NB4 (cell line): Measurements from ENCODE around the gene CLDND2.

ENCODE experiments used
- DNase-seq: peaks from one replicate; pipeline ENCODE4 v3.0.0; 2010; ENCODE audit warnings: low read depth
- H3K4me3 ChIP-seq: one replicate; pipeline ENCODE4 v1.5.1; 2011; ENCODE audit warnings: mild to moderate bottlenecking, low read depth, low read length, moderate library complexity
- MYC ChIP-seq: IDR thresholded peaks from 2 replicates; pipeline ENCODE4 v1.6.1; 2011; ENCODE audit warnings: low read depth, low read length
- POLR2A ChIP-seq: IDR thresholded peaks from 2 replicates; pipeline ENCODE4 v1.6.1; 2011; ENCODE audit warnings: mild to moderate bottlenecking; ENCODE audit not compliant: insufficient read length; ENCODE audit errors: extremely low read depth
- TF ChIP-seq, protein P1 (sequence below): IDR thresholded peaks from one replicate; pipeline ENCODE4 v1.5.1; 2012; ENCODE audit warnings: low read depth, low read length
- TF ChIP-seq, protein P2 (sequence below): IDR thresholded peaks from 2 replicates; pipeline ENCODE4 v1.6.1; 2011; ENCODE audit warnings: low read depth, low read length

Gene CLDND2

DNA sequence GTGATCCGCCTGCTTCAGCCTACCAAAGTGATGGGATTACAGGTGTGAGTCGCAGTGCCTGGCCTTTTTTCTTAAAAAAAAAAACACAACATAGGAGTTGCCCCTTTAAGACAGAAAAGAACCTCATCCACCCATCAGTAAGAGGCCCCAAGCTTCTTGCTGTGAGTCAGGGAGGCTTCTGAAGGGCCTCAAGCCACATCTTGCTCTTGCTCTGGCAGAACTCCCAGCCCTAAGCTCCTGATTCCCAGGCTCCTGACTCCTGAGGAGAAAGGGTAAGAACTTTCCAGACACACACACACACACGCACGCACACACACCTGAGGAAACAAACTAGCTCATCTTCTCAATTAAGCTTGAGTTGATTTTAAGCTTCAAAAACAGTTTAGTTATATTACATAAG is 9.5 kb downstream of the CLDND2 start:
- no peak for DNase-seq
- TF ChIP-seq, protein P1, sequence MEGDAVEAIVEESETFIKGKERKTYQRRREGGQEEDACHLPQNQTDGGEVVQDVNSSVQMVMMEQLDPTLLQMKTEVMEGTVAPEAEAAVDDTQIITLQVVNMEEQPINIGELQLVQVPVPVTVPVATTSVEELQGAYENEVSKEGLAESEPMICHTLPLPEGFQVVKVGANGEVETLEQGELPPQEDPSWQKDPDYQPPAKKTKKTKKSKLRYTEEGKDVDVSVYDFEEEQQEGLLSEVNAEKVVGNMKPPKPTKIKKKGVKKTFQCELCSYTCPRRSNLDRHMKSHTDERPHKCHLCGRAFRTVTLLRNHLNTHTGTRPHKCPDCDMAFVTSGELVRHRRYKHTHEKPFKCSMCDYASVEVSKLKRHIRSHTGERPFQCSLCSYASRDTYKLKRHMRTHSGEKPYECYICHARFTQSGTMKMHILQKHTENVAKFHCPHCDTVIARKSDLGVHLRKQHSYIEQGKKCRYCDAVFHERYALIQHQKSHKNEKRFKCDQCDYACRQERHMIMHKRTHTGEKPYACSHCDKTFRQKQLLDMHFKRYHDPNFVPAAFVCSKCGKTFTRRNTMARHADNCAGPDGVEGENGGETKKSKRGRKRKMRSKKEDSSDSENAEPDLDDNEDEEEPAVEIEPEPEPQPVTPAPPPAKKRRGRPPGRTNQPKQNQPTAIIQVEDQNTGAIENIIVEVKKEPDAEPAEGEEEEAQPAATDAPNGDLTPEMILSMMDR: no peak
- TF ChIP-seq, protein P2, sequence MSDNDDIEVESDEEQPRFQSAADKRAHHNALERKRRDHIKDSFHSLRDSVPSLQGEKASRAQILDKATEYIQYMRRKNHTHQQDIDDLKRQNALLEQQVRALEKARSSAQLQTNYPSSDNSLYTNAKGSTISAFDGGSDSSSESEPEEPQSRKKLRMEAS: no peak
- TF ChIP-seq MYC (no peak), POLR2A (no peak)
- H3K4me3 ChIP-seq: no peak overlapping the region

DNA sequence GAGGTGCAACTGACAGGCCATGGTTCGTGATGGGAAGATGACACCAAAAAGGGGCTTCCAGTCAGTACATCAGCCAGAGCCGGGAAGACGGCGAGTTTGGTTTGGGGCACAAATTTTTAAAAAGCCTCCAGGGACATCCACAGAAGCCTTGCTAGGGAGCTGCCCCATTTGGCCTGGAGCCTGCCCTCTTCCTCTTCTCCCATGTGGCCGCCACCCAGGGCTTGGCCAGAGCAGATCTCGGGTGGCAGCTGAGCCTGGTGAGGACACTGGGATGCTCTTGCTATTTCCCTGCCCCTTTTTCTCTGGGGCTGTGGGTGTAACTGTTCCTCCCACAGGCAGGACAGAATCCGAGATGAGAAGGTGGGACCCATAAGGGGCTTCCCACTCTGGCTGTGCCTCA is 10.9 kb downstream of the CLDND2 start:
- TF ChIP-seq, protein P2: no peak
- TF ChIP-seq POLR2A: no peak
- no peak for DNase-seq
- no peak overlapping the region for H3K4me3 ChIP-seq

DNA sequence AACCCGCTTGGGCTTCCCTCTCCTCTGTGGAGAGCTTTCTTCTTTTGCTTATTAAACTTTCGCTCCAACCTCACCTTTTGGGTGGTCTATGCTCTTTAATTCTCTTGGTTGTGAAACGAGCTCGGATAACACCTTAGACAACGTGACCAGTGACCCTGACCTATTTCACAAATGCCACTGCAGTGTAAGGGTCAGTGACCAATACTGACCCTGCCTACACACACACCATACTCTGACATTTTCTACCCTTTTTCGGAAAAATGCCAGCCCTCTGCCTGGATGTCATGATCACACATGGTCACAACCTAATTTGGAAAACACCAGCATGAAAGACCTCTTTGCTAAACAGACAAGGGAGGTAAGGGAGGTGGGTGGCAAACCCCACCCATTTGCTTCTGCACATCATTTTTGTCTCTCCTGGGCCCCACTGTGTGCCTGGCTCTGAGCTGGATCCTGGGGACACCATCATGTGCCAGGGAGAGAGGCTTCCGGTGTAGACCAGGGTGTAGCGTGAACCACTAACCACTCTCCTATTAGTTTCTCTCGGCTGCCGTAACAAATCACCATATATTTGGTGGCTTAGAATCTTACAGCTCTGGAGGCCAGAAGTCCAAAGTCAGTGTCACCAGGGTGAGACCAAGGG is 12.5 kb downstream of the CLDND2 start:
- no peak for TF ChIP-seq POLR2A
- no peak for TF ChIP-seq MYC
- TF ChIP-seq, protein P2: no peak
- TF ChIP-seq, protein P1: no peak
- H3K4me3 ChIP-seq: no peak overlapping the region
- DNase-seq: no peak

DNA sequence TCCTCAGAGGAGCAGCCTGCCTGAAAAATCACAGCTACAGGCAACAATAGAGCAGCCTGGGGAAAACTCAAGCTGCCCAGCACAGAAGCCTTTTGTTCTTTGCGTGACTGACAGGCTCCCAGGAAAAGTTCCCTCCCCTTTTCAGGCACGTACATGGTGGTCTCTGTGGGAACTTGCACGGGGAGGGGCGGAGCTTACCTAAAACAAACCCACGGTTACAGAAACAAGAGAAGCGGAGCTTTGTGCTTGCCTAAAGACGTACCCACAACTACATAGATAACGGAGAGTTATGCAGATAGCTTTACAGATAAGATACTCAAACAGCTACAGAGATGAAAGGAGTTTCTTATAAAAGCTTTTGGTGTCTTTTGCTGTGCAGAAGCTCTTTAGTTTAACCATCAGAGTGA is 14.1 kb downstream of the CLDND2 start:
- no peak for DNase-seq
- no peak overlapping the region for H3K4me3 ChIP-seq
- no peak for TF ChIP-seq POLR2A
- no peak for TF ChIP-seq MYC
- TF ChIP-seq, protein P1: no peak
- TF ChIP-seq, protein P2: no peak

DNA sequence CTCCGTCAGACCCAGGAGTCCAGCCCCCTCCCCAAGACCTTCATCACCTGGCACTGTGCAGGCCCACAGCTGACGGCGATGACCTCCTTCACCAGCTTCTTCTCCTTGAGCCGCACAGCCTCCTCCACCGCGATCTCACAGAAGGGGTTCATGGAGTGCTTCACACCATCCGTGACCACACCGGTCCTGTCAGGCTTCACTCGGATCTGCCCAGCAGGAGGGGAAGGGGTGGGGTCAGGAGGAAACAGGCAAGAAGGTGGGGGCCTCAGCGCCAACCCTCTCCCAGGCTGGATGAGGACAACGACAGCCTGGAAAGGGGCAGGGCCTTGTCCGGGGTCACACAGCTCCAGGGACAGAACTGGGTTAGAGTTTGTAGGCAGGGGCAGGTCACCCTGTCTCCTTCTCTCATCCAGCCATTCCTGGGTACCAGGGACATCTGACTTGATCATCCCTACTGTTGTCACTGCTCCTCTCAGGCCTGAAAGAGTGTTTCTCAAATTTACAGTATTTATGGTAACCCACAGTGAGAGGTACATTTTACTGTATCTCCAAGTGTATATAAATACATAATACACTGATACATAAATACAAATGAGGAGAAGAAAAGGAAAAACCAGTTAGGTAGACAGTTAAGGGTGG is 14.6 kb downstream of the CLDND2 start:
- DNase-seq: no peak
- TF ChIP-seq, protein P2: no peak
- no peak for TF ChIP-seq MYC
- TF ChIP-seq, protein P1: no peak
- no peak for TF ChIP-seq POLR2A
- no peak overlapping the region for H3K4me3 ChIP-seq

DNA sequence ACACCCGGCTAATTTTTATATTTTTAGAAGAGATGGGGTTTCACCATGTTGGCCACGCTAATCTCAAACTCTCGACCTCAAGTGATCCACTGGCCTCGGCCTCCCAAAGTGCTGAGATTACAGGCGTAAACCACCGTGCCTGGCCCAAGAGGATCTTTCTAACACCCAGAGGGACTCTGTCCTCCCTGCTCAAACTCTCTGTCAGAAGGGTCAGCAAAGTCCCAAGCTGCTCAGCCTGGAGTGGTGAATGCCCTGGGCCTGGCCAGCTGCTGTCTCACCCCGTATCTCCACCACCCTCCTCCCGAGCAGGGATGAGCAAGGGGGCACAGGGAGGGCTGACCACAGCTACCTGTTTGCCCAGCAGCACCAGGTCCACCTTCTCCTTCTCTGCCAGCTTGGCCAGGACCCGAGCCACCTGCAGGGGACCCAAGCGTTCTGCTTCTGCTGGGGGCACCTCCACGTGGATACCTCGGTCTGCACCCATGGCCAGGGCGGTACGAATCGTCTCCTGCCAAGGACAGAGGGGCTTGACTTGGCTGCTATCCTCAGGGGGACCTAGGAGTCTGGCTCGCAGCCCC is 15.9 kb downstream of the CLDND2 start:
- TF ChIP-seq POLR2A (no peak), MYC (no peak)
- TF ChIP-seq, protein P1: no peak
- TF ChIP-seq, protein P2: no peak
- no peak overlapping the region for H3K4me3 ChIP-seq
- DNase-seq: no peak
